Ishikawa (cell line): ENCODE results near the gene FSIP1.

Source experiments
- CEBPB ChIP-seq: IDR thresholded peaks from 2 replicates; pipeline ENCODE4 v1.6.1; 2012
- CREB1 ChIP-seq: IDR thresholded peaks from 2 replicates; pipeline ENCODE4 v1.6.1; 2012; ENCODE audit warnings: low read depth
- EGR1 ChIP-seq: IDR thresholded peaks from 2 replicates; pipeline ENCODE4 v1.6.1; 2012
- EP300 ChIP-seq: IDR thresholded peaks from 2 replicates; pipeline ENCODE4 v1.6.1; 2012; ENCODE audit warnings: borderline replicate concordance
- FOXM1 ChIP-seq: IDR thresholded peaks from 2 replicates; pipeline ENCODE4 v1.6.1; 2012; ENCODE audit warnings: low read depth, borderline replicate concordance
- MAX ChIP-seq: IDR thresholded peaks from 2 replicates; pipeline ENCODE4 v1.6.1; 2012
- NFIC ChIP-seq: IDR thresholded peaks from 2 replicates; pipeline ENCODE4 v1.6.1; 2012
- RAD21 ChIP-seq: IDR thresholded peaks from 2 replicates; pipeline ENCODE4 v1.6.1; 2012; ENCODE audit warnings: low read depth
- REST ChIP-seq: IDR thresholded peaks from 2 replicates; pipeline ENCODE4 v1.6.1; 2012; ENCODE audit warnings: low read depth, mild to moderate bottlenecking
- TAF1 ChIP-seq: IDR thresholded peaks from 2 replicates; pipeline ENCODE4 v1.6.1; 2012; ENCODE audit warnings: low read depth, mild to moderate bottlenecking
- TCF12 ChIP-seq: IDR thresholded peaks from 2 replicates; pipeline ENCODE4 v1.6.1; 2012; ENCODE audit warnings: low read depth
- TEAD4 ChIP-seq: IDR thresholded peaks from 2 replicates; pipeline ENCODE4 v1.6.1; 2012
- USF1 ChIP-seq: IDR thresholded peaks from 2 replicates; pipeline ENCODE4 v1.6.1; 2012
- YY1 ChIP-seq: IDR thresholded peaks from 2 replicates; pipeline ENCODE4 v1.6.1; 2012; ENCODE audit warnings: low read depth
- ZBTB7A ChIP-seq: IDR thresholded peaks from 2 replicates; pipeline ENCODE4 v1.6.1; 2012; ENCODE audit warnings: low read depth

FSIP1 gene

GRCh38 chr15:39782441-39783138 lies at the start of gene FSIP1:
FSIP1 (minus strand) TSS chr15:39782841; CDS start chr15:39776524, 6,317 bp downstream.
- TF ChIP-seq EGR1 (0 out of 2 replicates have a peak, but pooled peaks have one; percentile 10), TEAD4 (peak; percentile 18; the same call in 1 of the 2 replicates), TAF1 (peak; percentile 71), CEBPB (no peak), NFIC (no peak), USF1 (0 out of 2 replicates have a peak, but pooled peaks have one; percentile 22), TCF12 (peak; percentile 62), EP300 (no peak)

- no peak for TF ChIP-seq EP300
- no peak for TF ChIP-seq USF1
- no peak for TF ChIP-seq ZBTB7A
- TF ChIP-seq CEBPB, result no peak
- TF ChIP-seq NFIC, result no peak
- TF ChIP-seq CREB1, result no peak
- no peak for TF ChIP-seq REST
- no peak for TF ChIP-seq RAD21
- no peak for TF ChIP-seq EGR1
- TF ChIP-seq TEAD4, result no peak
- no peak for TF ChIP-seq MAX
- no peak for TF ChIP-seq TCF12
- no peak for TF ChIP-seq TAF1
- TF ChIP-seq FOXM1, result no peak
- no peak for TF ChIP-seq YY1
These were observed 47.5 kb upstream of the FSIP1 start for GRCh38 chr15:39830166-39830565.

- TF ChIP-seq NFIC (peak; percentile 40; the same call in 1 of the 2 replicates), EGR1 (no peak)
These were observed 45.8 kb upstream of the FSIP1 start for GRCh38 chr15:39828374-39828931.

GRCh38 chr15:39826975-39827374 lies 44.3 kb upstream of the FSIP1 start:
- no peak for TF ChIP-seq REST
- no peak for TF ChIP-seq CEBPB
- TF ChIP-seq FOXM1, result no peak
- no peak for TF ChIP-seq NFIC
- no peak for TF ChIP-seq RAD21
- TF ChIP-seq EP300, result no peak
- no peak for TF ChIP-seq CREB1
- no peak for TF ChIP-seq TAF1
- no peak for TF ChIP-seq TCF12
- TF ChIP-seq TEAD4, result no peak
- TF ChIP-seq MAX, result no peak
- no peak for TF ChIP-seq USF1
- no peak for TF ChIP-seq EGR1
- TF ChIP-seq YY1, result no peak
- no peak for TF ChIP-seq ZBTB7A

- TF ChIP-seq NFIC (no peak), EP300 (no peak), REST (no peak), FOXM1 (no peak), ZBTB7A (no peak), EGR1 (no peak), USF1 (no peak), MAX (no peak), RAD21 (no peak), TCF12 (no peak), CREB1 (no peak), YY1 (no peak), CEBPB (no peak), TEAD4 (no peak), TAF1 (no peak)
These were observed 41.0 kb upstream of the FSIP1 start for GRCh38 chr15:39823634-39824033.
